ENCODE measurements around the gene C6orf62. TPM values are rescaled to one million over a fixed set of nuclear protein-coding genes. Genes with fewer than 3 reads are reported as not detected.
A peak's percentile ranks its signal among the peaks of the same experiment; 100 is the strongest.
"Not testable (repeated sequence)": the region's sequence is repeated elsewhere in the genome, so short reads cannot be mapped to it uniquely, and the experiment has no call there.

Gene C6orf62
- total RNA-seq, 1 experiment from 2014 or later: 134 TPM

GRCh38 chr6:24668066-24668996 is 50.6 kb downstream of the C6orf62 start:
- DNase-seq (ENCODE audit: low read depth): not testable (repeated sequence)

- DNase-seq (ENCODE audit: low read depth): no peak
Measured at GRCh38 chr6:24667378-24667803, 51.6 kb downstream of the C6orf62 start.

- peak; percentile 96 for DNase-seq (ENCODE audit: low read depth)
Measured at GRCh38 chr6:24666641-24667377, 52.1 kb downstream of the C6orf62 start, which contains the start of the genes ACOT13 and TDP2. Gene ACOT13, plus strand, starts transcription at chr6:24667077. Its CDS starts 187 bp downstream, at chr6:24667264. Gene TDP2, minus strand, starts transcription at chr6:24666899. Its CDS starts 37 bp downstream, at chr6:24666862.

- DNase-seq (ENCODE audit: low read depth): no peak
Measured at GRCh38 chr6:24666097-24666640, 52.8 kb downstream of the C6orf62 start.

- DNase-seq (ENCODE audit: low read depth): no peak
Measured at GRCh38 chr6:24664046-24664987, 54.6 kb downstream of the C6orf62 start.

- no peak for DNase-seq (ENCODE audit: low read depth)
Measured at GRCh38 chr6:24663189-24663588, 55.8 kb downstream of the C6orf62 start.

- no peak for DNase-seq (ENCODE audit: low read depth)
Measured at GRCh38 chr6:24662236-24662635, 56.7 kb downstream of the C6orf62 start.

GRCh38 chr6:24661759-24662158 is 57.2 kb downstream of the C6orf62 start:
- not testable (repeated sequence) for DNase-seq (ENCODE audit: low read depth)

- no peak for DNase-seq (ENCODE audit: low read depth)
Measured at GRCh38 chr6:24660105-24660504, 58.8 kb downstream of the C6orf62 start.

GRCh38 chr6:24659561-24659960 is 59.4 kb downstream of the C6orf62 start:
- DNase-seq (ENCODE audit: low read depth): no peak

GRCh38 chr6:24658573-24659560 is 60.1 kb downstream of the C6orf62 start:
- peak; percentile 22 for DNase-seq (ENCODE audit: low read depth)

GRCh38 chr6:24655215-24655614 is 63.7 kb downstream of the C6orf62 start:
- DNase-seq (ENCODE audit: low read depth): no peak

Other genes starting within 250 kb of the C6orf62 start
- not detected in 2 replicates for gene GPLD1, start 229.6 kb downstream of the C6orf62 start, total RNA-seq (2014; rRNA removed)
- gene ALDH5A1, start 224.2 kb downstream of the C6orf62 start, total RNA-seq (2014; rRNA removed): 0.57 and 0.77 TPM in 2 replicates
- 0.06 TPM in 1 of 2 replicates, not detected in the other for gene KIAA0319, start 73.0 kb downstream of the C6orf62 start, total RNA-seq (2014; rRNA removed)
- 17.4 and 22.3 TPM in 2 replicates for gene TDP2, start 52.3 kb downstream of the C6orf62 start, total RNA-seq (2014; rRNA removed)
- gene ACOT13, start 52.1 kb downstream of the C6orf62 start, total RNA-seq (2014; rRNA removed): 8.1 and 8.4 TPM in 2 replicates
- 52.4 and 60.5 TPM in 2 replicates for gene GMNN, start 55.8 kb upstream of the C6orf62 start, total RNA-seq (2014; rRNA removed)
- not detected in 2 replicates for gene ARMH2, start 79.8 kb upstream of the C6orf62 start, total RNA-seq (2014; rRNA removed)
- gene RIPOR2, start 216.8 kb upstream of the C6orf62 start, total RNA-seq (2014; rRNA removed): 0.64 and 1.7 TPM in 2 replicates

All from LHCN-M2 (cell line).